ENCODE measurements around the gene CCNF.

GRCh38 chr16:2469399-2470233 lies 40.4 kb downstream of the CCNF start:
- TF ChIP-seq, protein P1, sequence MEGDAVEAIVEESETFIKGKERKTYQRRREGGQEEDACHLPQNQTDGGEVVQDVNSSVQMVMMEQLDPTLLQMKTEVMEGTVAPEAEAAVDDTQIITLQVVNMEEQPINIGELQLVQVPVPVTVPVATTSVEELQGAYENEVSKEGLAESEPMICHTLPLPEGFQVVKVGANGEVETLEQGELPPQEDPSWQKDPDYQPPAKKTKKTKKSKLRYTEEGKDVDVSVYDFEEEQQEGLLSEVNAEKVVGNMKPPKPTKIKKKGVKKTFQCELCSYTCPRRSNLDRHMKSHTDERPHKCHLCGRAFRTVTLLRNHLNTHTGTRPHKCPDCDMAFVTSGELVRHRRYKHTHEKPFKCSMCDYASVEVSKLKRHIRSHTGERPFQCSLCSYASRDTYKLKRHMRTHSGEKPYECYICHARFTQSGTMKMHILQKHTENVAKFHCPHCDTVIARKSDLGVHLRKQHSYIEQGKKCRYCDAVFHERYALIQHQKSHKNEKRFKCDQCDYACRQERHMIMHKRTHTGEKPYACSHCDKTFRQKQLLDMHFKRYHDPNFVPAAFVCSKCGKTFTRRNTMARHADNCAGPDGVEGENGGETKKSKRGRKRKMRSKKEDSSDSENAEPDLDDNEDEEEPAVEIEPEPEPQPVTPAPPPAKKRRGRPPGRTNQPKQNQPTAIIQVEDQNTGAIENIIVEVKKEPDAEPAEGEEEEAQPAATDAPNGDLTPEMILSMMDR (IDR thresholded peaks at IDR 0.05; ENCODE audit: borderline replicate concordance, extremely low read depth, low read length, poor library complexity, severe bottlenecking): no peak
- no peak for TF ChIP-seq EZH2 (IDR thresholded peaks at IDR 0.05; ENCODE audit: borderline replicate concordance, low read depth, low read length, severe bottlenecking)

Measured in DND-41 (cell line).